ENCODE measurements around the gene PRR7. TPM values are rescaled to one million over a fixed set of nuclear protein-coding genes. Genes with fewer than 3 reads are reported as not detected.

Gene PRR7, protein sequence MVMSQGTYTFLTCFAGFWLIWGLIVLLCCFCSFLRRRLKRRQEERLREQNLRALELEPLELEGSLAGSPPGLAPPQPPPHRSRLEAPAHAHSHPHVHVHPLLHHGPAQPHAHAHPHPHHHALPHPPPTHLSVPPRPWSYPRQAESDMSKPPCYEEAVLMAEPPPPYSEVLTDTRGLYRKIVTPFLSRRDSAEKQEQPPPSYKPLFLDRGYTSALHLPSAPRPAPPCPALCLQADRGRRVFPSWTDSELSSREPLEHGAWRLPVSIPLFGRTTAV
- total RNA-seq (2016; rRNA removed; fragmentation: Illumina TruSeq; extraction: Trizol), result 3.9 and 5.0 TPM in 2 replicates
- total RNA-seq (2016; cell fraction: cytosol; rRNA removed; fragmentation: Illumina TruSeq; extraction: Trizol; ENCODE audit: low read depth), result 16.0 and 17.8 TPM in 2 replicates
- total RNA-seq (2016; cell fraction: insoluble cytoplasmic fraction; rRNA removed; fragmentation: Illumina TruSeq; extraction: Trizol), result 3.2 and 5.8 TPM in 2 replicates
- total RNA-seq (2016; cell fraction: membrane; rRNA removed; fragmentation: Illumina TruSeq; extraction: Trizol), result 13.3 and 19.1 TPM in 2 replicates
- total RNA-seq (2016; cell fraction: nucleus; rRNA removed; fragmentation: Illumina TruSeq; extraction: Trizol), result 2.0 and 2.5 TPM in 2 replicates
- 4.8 and 6.7 TPM in 2 replicates for polyA plus RNA-seq (2011; rRNA removed)
- 6.4 and 16.7 TPM in 2 replicates for polyA plus RNA-seq (2011; cell fraction: cytosol; rRNA removed)
- polyA plus RNA-seq (2011; cell fraction: nucleus; rRNA removed), result 14.7 and 21.3 TPM in 2 replicates
- polyA plus RNA-seq (2012), result 1.5 and 3.1 TPM in 2 replicates
- polyA plus RNA-seq (2016; cell fraction: cytosol; fragmentation: Illumina TruSeq; extraction: Trizol; ENCODE audit: low read depth), result 20.2 and 21.6 TPM in 2 replicates
- 4.9 and 5.8 TPM in 2 replicates for polyA plus RNA-seq (2016; cell fraction: insoluble cytoplasmic fraction; fragmentation: Illumina TruSeq; extraction: Trizol; ENCODE audit: low read depth)
- polyA plus RNA-seq (2016; cell fraction: membrane; fragmentation: Illumina TruSeq; extraction: Trizol; ENCODE audit: low read depth), result 16.9 and 17.7 TPM in 2 replicates
- 5.8 and 6.9 TPM in 2 replicates for polyA plus RNA-seq (2016; cell fraction: nucleus; fragmentation: Illumina TruSeq; extraction: Trizol; ENCODE audit: insufficient read depth, low read depth)
- 0.94 and 6.4 TPM in 2 replicates for polyA minus RNA-seq (2011; rRNA and poly(A)+ RNA removed; ENCODE audit: low replicate concordance)
- 3.2 and 5.0 TPM in 2 replicates for polyA minus RNA-seq (2011; cell fraction: cytosol; rRNA and poly(A)+ RNA removed)
- 1.1 and 1.4 TPM in 2 replicates for polyA minus RNA-seq (2011; cell fraction: nucleus; rRNA and poly(A)+ RNA removed)
- percentile 51 among the genes with signal in this experiment for Bru-seq, nascent RNA
- BruChase-seq, experiment 1, labeled RNA remaining after a 6-hour chase, result percentile 59 among the genes with signal in this experiment
- percentile 58 among the genes with signal in this experiment for BruChase-seq, experiment 2, labeled RNA remaining after a 2-hour chase
- long read RNA-seq, experiment 1, partial matches to known transcripts, result 3 of 8 reads
- long read RNA-seq, experiment 1, other reads (novel, unspliced or antisense), result 3 of 8 reads
- long read RNA-seq, experiment 2, transcript PRR7-202 (3 exons, 1,345 nt), result major isoform, 26 of 110 reads
- long read RNA-seq, experiment 2, partial matches to known transcripts, result 43 of 110 reads
- long read RNA-seq, experiment 2, other reads (novel, unspliced or antisense), result 38 of 110 reads

DNA sequence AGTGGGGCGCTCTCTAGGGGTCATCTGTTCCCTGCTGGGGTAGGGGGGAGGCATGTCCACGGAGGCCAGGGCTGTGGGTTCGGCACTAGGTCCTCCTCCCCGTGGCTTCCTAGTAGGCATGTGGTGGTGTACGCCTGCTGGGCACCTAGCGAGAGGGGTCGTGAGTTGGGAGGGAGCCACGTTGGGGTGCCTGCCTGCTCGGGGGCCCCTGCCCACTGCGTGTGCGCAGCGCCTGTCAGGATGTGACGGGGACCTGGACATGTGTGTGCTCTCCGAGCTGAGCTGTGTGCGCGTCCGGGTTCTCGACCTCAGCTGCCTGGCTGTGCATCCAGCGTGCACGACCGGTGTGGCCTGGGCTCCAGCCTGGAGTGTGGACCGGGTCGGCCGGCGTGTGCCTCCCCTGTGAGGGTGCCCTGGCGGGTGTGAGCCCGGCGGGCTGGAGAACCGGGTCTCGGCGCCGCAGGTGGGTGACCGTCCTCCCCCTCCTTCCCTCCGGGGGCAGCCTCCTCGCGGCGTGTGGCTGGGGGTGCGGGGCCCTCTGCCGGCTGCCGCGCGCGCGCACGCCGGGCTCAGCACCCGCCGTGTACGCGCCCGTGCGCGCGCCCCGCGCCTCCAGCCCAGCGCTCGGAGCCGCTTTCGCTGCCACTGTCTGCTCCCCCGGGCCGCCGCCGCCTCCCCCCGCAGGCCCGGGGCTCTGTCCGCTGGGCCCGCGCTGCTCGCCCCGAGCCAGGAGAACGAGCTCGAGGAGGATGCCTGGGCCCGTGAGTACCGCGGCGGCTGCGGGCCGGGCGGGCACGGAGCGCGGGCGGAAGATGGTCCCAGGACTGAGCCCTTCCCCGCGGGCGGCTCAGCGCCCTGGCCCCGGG lies at the start of gene PRR7:
Gene PRR7 (plus strand): TSS at position 615 of the 866 bp plus-strand sequence. CDS start 8,254 bp downstream, outside the sequence.
- ChIA-PET CTCF (ENCODE audit: low intra/inter-chr PET ratio, low total read pairs) (interaction anchor here (1.4 kb wide), 1 partner anchor 11 kb away, joined by 5 read pairs; no protein-coding TSS in a partner anchor), POLR2A (interaction anchor here (0.8 to 4.2 kb wide), 5 partner anchors 9 to 68 kb away, joined by 3 to 19 read pairs (median 3); partner anchors contain the start of gene GRK6)
- 18% methylated on average over 10 of the region's 89 CpGs for WGBS (ENCODE audit: low lambda C conversion rate)
- Histone ChIP-seq H3K4me3 (replicated peaks in 1 of 3; ENCODE audit: insufficient read depth in 1 of 3, low read depth in 2 of 3, low read length in 3 of 3) (peak within 1 kb of the TSS; percentile 55 to 80 (median 61)), H3K79me2 (ENCODE audit: insufficient read depth, low read length) (no peaks in the 10 kb centered on the region), H3K27me3 (ENCODE audit: control insufficient read depth in 1 of 2, insufficient read depth in 2 of 2, low read length in 2 of 2) (no peaks in the 10 kb centered on the region), H3K4me2 (ENCODE audit: low read depth, low read length) (peak within 1 kb of the TSS; percentile 99), H3K4me1 (ENCODE audit: insufficient read depth, low read length) (peaks cover 49% of the 10 kb centered on the region), H3K9me3 (ENCODE audit: low read length) (no peaks in the 10 kb centered on the region), H3K27ac (ENCODE audit: extremely low read length, insufficient read depth, low read length) (peak within 1 kb of the TSS; percentile 74), H4K20me1 (ENCODE audit: insufficient read depth, low read length) (peaks cover 2% of the 10 kb centered on the region; the same call in 1 of the 2 replicates), H3K36me3 (replicated peaks in 1 of 2; ENCODE audit: control insufficient read depth in 1 of 2, insufficient read depth in 2 of 2, low read length in 2 of 2) (0 out of 5 replicates have a peak, but pooled peaks cover 0 to 5% of the 10 kb centered on the region in 2 experiments), H2AFZ (ENCODE audit: low read length) (no peak within 1 kb of the TSS), H3K9ac (ENCODE audit: insufficient read depth, low read depth, low read length) (peak within 1 kb of the TSS; percentile 82)
- ATAC-seq, result peak; percentile 27
- in situ Hi-C loops (cut with HindIII; ENCODE audit: extremely low pct_ligation_motif_present, low pct_unique_long_range_greater_than_20kb) (loop anchor here (5.0 kb wide), 1 partner anchor 134 kb away; the partner anchor contains the start of gene MXD3), intact Hi-C loops (cut with micrococcal nuclease; ENCODE audit: unreplicated experiment) (loop anchor here (5.0 kb wide), 1 partner anchor 119 kb away; no protein-coding TSS in a partner anchor)
- no TSS peak for BruUV-seq (replicated peaks)
- DNase-seq (ENCODE audit: low spot score), result no peak
- FAIRE-seq, result no peak
- TF ChIP-seq CBFB (CRISPR knock-in tag; IDR thresholded peaks at IDR 0.05), result 0 out of 2 replicates have a peak, but pooled peaks have one; percentile 33
- TF ChIP-seq, protein P1, sequence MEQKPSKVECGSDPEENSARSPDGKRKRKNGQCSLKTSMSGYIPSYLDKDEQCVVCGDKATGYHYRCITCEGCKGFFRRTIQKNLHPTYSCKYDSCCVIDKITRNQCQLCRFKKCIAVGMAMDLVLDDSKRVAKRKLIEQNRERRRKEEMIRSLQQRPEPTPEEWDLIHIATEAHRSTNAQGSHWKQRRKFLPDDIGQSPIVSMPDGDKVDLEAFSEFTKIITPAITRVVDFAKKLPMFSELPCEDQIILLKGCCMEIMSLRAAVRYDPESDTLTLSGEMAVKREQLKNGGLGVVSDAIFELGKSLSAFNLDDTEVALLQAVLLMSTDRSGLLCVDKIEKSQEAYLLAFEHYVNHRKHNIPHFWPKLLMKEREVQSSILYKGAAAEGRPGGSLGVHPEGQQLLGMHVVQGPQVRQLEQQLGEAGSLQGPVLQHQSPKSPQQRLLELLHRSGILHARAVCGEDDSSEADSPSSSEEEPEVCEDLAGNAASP (CRISPR knock-in tag; IDR thresholded peaks at IDR 0.05; ENCODE audit: borderline replicate concordance), result 0 out of 2 replicates have a peak, but pooled peaks have one; percentile 18
- TF ChIP-seq ZNF446 (CRISPR knock-in tag; IDR thresholded peaks at IDR 0.05), result 0 out of 2 replicates have a peak, but pooled peaks have one; percentile 60
- TF ChIP-seq POLR2G (IDR thresholded peaks at IDR 0.05; ENCODE audit: low read depth, low read length), result peak; percentile 50
- TF ChIP-seq RARA (CRISPR knock-in tag; IDR thresholded peaks at IDR 0.05), result no peak
- TF ChIP-seq NONO (IDR thresholded peaks at IDR 0.05), result no peak
- TF ChIP-seq NONO (CRISPR knock-in tag; conservative IDR thresholded peaks at IDR 0.05), result 0 out of 2 replicates have a peak, but pooled peaks have one; percentile 23
- TF ChIP-seq KLF13 (CRISPR knock-in tag; IDR thresholded peaks at IDR 0.05), result peak; percentile 22; the same call in 1 of the 2 replicates
- 0 out of 2 replicates have a peak, but pooled peaks have one; percentile 41 for TF ChIP-seq KDM3A (CRISPR knock-in tag; IDR thresholded peaks at IDR 0.05; ENCODE audit: low read depth)
- TF ChIP-seq POGK (CRISPR knock-in tag; conservative IDR thresholded peaks at IDR 0.05), result 0 out of 2 replicates have a peak, but pooled peaks have one; percentile 51
- 0 out of 2 replicates have a peak, but pooled peaks have one; percentile 20 for TF ChIP-seq SIN3A (IDR thresholded peaks at IDR 0.05; ENCODE audit: borderline replicate concordance, low read depth, low read length)
- peak; percentile 65 for TF ChIP-seq RAD21 (CRISPR knock-in tag; IDR thresholded peaks at IDR 0.05)
- TF ChIP-seq CC2D1A (CRISPR knock-in tag; IDR thresholded peaks at IDR 0.05), result no peak

Data from HepG2 (cell line).